ENCODE data around the gene LRRC10. TPM values are rescaled to one million over a fixed set of nuclear protein-coding genes. Genes with fewer than 3 reads are reported as not detected.

LRRC10 gene
- total RNA-seq, 1 experiment from 2014 or later: not detected

GRCh38 chr12:69647178-69647577 is 36.5 kb upstream of the LRRC10 start:
- H3K4me2 ChIP-seq: no peak overlapping the region
- no peaks in the 10 kb centered on the region for H4K20me1 ChIP-seq (ENCODE audit: insufficient read depth)
- H3F3A ChIP-seq (ENCODE audit: insufficient read depth, low read depth): no peaks in the 10 kb centered on the region
- H3K4me3 ChIP-seq: no peak overlapping the region
- no peaks in the 10 kb centered on the region for H3K79me2 ChIP-seq (ENCODE audit: low read depth)
- DNase-seq: no peak
- CTCF ChIA-PET: no interaction called here
- H3K27me3 ChIP-seq (ENCODE audit: insufficient read depth, low read depth): no peaks in the 10 kb centered on the region
- H3K27ac ChIP-seq: no peak overlapping the region
- TF ChIP-seq EZH2 (IDR thresholded peaks at IDR 0.05; ENCODE audit: low read depth) (no peak), CTCF (conservative IDR thresholded peaks at IDR 0.05) (no peak)
- H2AFZ ChIP-seq: no peak overlapping the region
- H3K36me3 ChIP-seq (ENCODE audit: low read depth): no peaks in the 10 kb centered on the region
- POLR2A ChIA-PET (ENCODE audit: unreplicated experiment): no interaction called here
- no peaks in the 10 kb centered on the region for H3K4me1 ChIP-seq (replicated peaks; ENCODE audit: insufficient read depth)
- H3K9me2 ChIP-seq (ENCODE audit: insufficient read depth): no peaks in the 10 kb centered on the region
- intact Hi-C loops (cut with micrococcal nuclease; ENCODE audit: unreplicated experiment): no loop called here
- no peaks in the 10 kb centered on the region for H3K9me3 ChIP-seq (ENCODE audit: insufficient read depth, low read depth)
- no TSS peak for BruUV-seq (replicated peaks)

DNA sequence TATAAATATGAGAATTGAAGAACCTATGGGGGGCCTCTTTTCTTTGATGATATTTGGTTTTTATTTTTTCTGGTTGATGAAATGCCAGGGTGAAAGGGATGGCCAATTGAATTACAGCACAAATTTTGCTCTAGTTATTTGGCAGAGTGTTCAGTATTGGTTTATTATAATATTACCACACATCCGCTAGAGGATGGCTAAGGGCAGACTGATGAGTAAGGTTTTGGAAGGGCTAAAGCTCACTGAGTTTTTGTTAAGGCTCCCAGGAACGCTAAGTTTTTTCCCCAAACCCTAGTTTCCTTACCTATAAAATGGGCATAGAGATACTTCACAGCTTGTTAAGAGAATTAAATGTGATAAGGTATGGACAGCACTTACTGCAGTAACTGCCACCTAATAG is 34.3 kb upstream of the LRRC10 start:
- Histone ChIP-seq H3K36me3 (ENCODE audit: low read depth) (no peaks in the 10 kb centered on the region), H3K9me2 (ENCODE audit: insufficient read depth) (no peaks in the 10 kb centered on the region), H3K4me2 (no peak overlapping the region), H3K4me1 (replicated peaks; ENCODE audit: insufficient read depth) (no peaks in the 10 kb centered on the region), H3F3A (ENCODE audit: insufficient read depth, low read depth) (no peaks in the 10 kb centered on the region), H3K27me3 (ENCODE audit: insufficient read depth, low read depth) (no peaks in the 10 kb centered on the region), H3K79me2 (ENCODE audit: low read depth) (no peaks in the 10 kb centered on the region), H2AFZ (no peak overlapping the region), H3K9me3 (ENCODE audit: insufficient read depth, low read depth) (no peaks in the 10 kb centered on the region), H3K4me3 (no peak overlapping the region), H3K27ac (no peak overlapping the region), H4K20me1 (ENCODE audit: insufficient read depth) (no peaks in the 10 kb centered on the region)
- intact Hi-C loops (cut with micrococcal nuclease; ENCODE audit: unreplicated experiment): no loop called here
- TF ChIP-seq EZH2 (IDR thresholded peaks at IDR 0.05; ENCODE audit: low read depth) (no peak), CTCF (conservative IDR thresholded peaks at IDR 0.05) (no peak)
- DNase-seq: no peak
- POLR2A ChIA-PET (ENCODE audit: unreplicated experiment): no interaction called here
- no TSS peak for BruUV-seq (replicated peaks)
- CTCF ChIA-PET: no interaction called here

DNA sequence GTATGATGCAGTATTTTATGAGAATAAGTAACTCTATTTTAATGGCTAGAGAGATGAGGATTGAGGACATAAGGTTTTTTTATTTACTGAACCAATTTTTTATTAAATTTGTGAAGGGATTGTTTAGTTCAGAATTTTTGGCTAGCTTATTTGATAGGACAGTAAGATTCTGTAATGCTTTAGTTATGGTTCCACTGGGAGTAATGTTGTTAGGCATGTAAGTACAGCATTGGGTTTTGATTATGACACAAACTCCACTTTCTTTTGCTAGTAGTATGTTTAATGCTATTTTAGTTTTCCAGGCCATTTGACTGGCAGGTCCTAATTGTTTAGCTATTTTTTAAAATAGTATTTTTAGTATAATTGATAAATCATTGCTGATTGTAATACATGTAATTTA is 33.8 kb upstream of the LRRC10 start:
- TF ChIP-seq EZH2 (IDR thresholded peaks at IDR 0.05; ENCODE audit: low read depth) (no peak), CTCF (conservative IDR thresholded peaks at IDR 0.05) (no peak)

More for the DNA sequence above, 33.8 kb upstream of the LRRC10 start:
- Histone ChIP-seq H3K9me2 (ENCODE audit: insufficient read depth) (no peaks in the 10 kb centered on the region), H3K79me2 (ENCODE audit: low read depth) (no peaks in the 10 kb centered on the region), H3K4me1 (replicated peaks; ENCODE audit: insufficient read depth) (no peaks in the 10 kb centered on the region), H3K4me3 (no peak overlapping the region), H3K36me3 (ENCODE audit: low read depth) (no peaks in the 10 kb centered on the region), H3F3A (ENCODE audit: insufficient read depth, low read depth) (no peaks in the 10 kb centered on the region), H3K4me2 (no peak overlapping the region), H2AFZ (no peak overlapping the region), H3K27me3 (ENCODE audit: insufficient read depth, low read depth) (no peaks in the 10 kb centered on the region), H3K27ac (no peak overlapping the region), H4K20me1 (ENCODE audit: insufficient read depth) (no peaks in the 10 kb centered on the region), H3K9me3 (ENCODE audit: insufficient read depth, low read depth) (no peaks in the 10 kb centered on the region)
- DNase-seq: no peak
- CTCF ChIA-PET: no interaction called here
- BruUV-seq (replicated peaks): no TSS peak
- POLR2A ChIA-PET (ENCODE audit: unreplicated experiment): interaction anchor here (0.6 kb wide), 1 partner anchor 370 kb away, joined by 4 read pairs; no protein-coding TSS in a partner anchor
- intact Hi-C loops (cut with micrococcal nuclease; ENCODE audit: unreplicated experiment): no loop called here
